Stimulated activated CD4-positive, alpha-beta T cell treated with anti-CD3 and anti-CD28 coated beads, Interleukin-2, amount 100 ng/mL, for 4 hours (primary cell): ENCODE results near the gene BBS1.
"Not testable (repeated sequence)": the region's sequence is repeated elsewhere in the genome, so short reads cannot be mapped to it uniquely, and the experiment has no call there.

Source experiments
- DNase-seq: peaks from one replicate; pipeline ENCODE4 v3.0.0-alpha.2; 2020; ENCODE audit warnings: low read depth

Gene BBS1

DNA sequence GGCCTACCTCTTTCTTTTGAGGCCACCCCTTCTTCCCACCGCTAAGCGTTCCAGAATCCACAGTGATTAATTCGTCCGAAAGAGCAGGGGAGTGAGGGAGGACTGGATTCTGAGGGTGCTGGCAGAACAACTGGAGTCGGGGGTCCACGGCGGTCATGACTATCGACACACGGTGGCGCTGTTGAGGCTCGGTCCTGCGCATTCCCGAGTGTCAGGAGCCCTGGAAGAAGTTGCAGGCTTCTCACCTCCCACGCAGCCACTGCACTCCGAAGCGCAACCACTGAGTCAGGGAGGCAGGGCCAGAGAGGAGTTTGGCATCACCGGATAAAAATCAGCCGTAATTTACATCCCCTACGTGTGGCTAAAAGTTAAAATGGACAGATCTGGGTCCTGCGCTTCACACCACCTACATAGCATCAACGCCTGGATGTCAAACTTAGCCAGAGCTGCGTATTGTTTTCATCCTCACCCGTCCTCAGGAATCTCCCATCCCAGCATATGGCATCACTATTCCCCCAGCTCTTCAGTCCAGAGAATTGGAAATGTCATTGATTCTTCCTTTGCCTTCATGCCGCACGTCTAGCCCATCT, 68.7 kb downstream of the BBS1 start:
- peak; percentile 70 for DNase-seq

DNA sequence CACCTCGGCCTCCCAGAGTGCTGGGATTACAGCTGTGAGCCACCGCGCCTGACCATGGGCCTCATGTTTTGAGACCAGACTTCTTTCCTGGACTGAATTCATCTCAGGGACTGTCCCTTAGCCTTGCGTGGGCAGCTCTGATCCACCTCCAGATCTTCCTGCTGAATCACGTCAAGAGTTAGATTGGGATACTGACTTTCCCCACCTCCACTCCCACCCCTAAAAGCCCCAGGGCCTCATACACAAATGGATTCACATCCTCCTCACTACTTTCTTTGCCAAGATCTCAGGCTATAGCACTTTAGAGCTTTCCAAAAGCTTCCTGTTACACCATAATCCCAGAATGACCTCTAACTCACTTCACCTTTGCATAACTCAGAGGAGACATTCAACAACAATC, 70.4 kb downstream of the BBS1 start:
- DNase-seq: no peak

GRCh38 chr11:66581261-66581660, 70.8 kb downstream of the BBS1 start:
- DNase-seq: no peak

GRCh38 chr11:66582565-66583147, 72.2 kb downstream of the BBS1 start:
- not testable (repeated sequence) for DNase-seq
